Mononuclear cell (primary cell): ENCODE measurements around the gene ASL. TPM values are rescaled to one million over a fixed set of nuclear protein-coding genes. Genes with fewer than 3 reads are reported as not detected.
A peak's percentile ranks its signal among the peaks of the same experiment; 100 is the strongest.
"Not testable (repeated sequence)": the region's sequence is repeated elsewhere in the genome, so short reads cannot be mapped to it uniquely, and the experiment has no call there.

Source experiments
- H3K27me3 ChIP-seq: 2 replicates; pipeline ENCODE4 v1.6.0; 2011; ENCODE audit warnings: low read length, control low read depth; ENCODE audit not compliant: insufficient read depth
- H3K4me1 ChIP-seq: 2 replicates; pipeline ENCODE4 v1.5.1; 2011; ENCODE audit warnings: mild to moderate bottlenecking, low read length, control low read depth; ENCODE audit not compliant: insufficient read depth
- H3K4me3 ChIP-seq: 2 replicates; pipeline ENCODE4 v1.5.1; 2011; ENCODE audit warnings: mild to moderate bottlenecking, low read length, moderate library complexity
- H3K9me3 ChIP-seq: 2 replicates; pipeline ENCODE4 v1.5.1; 2011; ENCODE audit warnings: low read depth, mild to moderate bottlenecking, control low read depth, low read length
- total RNA-seq: library from RNA; depleted of rRNA; stranded (reverse); fragments of >200 nt; gene quantifications from one replicate; pipeline ENCODE4 v1.2.3, GENCODE V29; 2012

The ASL gene
- total RNA-seq, 1 donor = 9.8 TPM

DNA sequence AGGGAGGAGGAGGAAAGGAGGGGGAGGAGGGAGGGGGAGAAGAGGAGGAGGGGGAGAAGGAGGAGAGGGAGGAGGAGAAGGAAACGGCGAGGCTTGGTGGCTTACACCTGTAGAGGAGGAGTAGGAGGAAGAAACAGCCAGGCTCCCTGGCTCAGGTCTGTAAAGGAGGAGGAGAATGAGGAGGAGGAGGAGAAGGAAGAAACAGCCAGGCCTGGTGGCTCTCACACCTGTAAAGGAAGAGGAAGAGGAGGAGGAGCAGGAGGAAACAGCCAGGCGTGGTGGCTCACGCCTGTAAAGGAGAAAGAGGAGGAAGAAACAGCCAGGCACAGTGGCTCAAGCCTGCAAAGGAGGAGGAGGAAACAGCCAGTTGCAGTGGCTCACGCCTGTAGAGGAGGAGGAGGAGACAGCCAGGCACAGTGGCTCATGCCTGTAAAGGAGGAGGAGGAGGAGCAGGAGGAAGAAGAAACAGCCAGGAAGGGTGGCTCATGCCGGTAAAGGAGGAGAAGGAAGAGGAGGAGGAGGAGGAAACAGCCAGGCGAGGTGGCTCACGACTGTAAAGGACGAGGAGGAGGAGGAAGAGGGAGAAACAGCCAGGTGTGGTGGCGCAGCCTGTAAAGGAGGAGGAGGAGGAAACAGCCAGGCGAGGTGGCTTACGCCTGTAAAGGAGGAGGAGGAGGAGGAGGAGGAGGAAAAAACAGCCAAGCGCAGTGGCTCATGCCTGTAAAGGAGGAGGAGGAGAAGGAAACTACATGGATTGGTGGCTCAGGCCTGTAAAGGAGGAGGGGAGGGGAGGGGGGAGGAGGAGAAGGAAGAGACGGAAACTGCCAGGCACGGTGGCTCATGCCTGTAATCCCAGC, 24.2 kb downstream of the ASL start:
- Histone ChIP-seq H3K4me3 (peak overlapping the region; percentile 26), H3K27me3 (no peaks in the 10 kb centered on the region), H3K4me1 (peaks cover 15% of the 10 kb centered on the region)

DNA sequence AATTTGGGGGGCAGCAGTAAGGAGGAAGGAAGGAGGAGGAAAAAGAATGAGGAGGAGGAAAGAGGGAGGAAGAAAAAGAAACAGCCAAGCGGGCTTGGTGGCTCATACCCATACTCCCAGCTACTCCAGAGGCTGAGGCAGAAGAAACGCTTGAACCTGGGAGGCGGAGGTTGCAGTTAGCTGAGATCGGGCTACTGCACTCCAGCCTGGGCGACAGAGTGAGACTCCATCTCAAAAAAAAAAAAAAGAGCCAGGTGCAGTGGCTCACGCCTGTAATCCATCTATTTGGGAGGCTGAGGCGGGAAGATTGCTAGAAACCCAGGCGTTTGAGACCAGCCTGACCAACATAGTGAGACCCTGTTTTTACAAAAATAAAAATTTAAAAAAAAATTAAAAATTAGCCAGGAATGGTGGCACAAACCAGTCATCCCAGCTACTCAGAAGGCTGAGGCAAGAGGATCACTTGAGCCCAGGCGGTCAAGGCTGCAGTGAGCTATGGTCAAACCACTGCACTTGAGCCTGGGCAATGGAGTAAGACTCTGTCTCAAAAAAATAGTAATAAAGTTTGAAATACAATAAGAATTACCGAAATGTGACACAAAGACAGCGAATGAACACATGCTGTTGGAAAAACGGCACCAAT, 24.9 kb downstream of the ASL start:
- Histone ChIP-seq H3K9me3 (no peaks in the 10 kb centered on the region), H3K4me1 (peaks cover 15% of the 10 kb centered on the region), H3K27me3 (no peaks in the 10 kb centered on the region), H3K4me3 (peak overlapping the region; percentile 26)

More for the DNA sequence above, 24.2 kb downstream of the ASL start:
- no peaks in the 10 kb centered on the region for H3K9me3 ChIP-seq

DNA sequence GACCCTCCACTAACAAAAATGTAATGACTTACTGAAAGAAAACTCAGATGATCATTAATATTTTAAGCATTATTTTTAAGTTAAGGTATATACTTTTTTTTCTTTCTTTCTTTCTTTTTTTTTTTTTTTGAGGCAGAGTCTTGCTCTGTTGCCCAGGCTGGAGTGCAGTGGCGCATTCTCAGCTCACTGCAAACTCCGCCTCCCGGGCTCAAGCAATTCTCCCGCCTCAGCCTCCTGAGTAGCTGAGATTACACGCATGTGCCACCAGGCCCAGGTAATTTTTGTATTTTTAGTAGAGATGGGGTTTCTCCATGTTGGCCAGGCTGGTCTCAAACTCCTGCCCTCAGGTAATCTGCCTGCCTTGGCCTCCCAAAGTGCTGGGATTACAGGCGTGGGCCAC, 26.5 kb downstream of the ASL start:
- H3K27me3 ChIP-seq, H3K4me3 ChIP-seq, H3K9me3 ChIP-seq: not testable (repeated sequence)
- H3K4me1 ChIP-seq = peaks cover 15% of the 10 kb centered on the region

DNA sequence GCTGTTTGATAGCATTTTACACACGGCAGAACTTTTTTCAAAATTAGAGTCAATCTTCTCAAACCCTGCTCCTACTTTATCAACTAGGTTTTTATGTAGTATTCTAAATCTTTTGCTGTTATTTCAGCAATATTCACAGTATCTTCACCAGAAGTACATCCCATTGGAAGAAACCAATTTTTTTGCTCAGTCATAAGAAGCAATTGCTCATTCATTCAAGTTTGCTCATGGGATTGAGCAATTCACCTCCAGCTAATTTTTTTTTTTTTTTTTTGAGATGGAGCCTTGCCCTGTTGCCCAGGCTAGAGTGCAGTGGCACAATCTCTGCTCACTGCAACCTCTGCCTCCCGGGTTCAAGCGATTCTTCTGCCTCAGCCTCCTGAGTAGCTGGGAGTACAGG, 28.4 kb downstream of the ASL start:
- H3K9me3 ChIP-seq, H3K27me3 ChIP-seq, H3K4me3 ChIP-seq: not testable (repeated sequence)
- H3K4me1 ChIP-seq = peaks cover 15% of the 10 kb centered on the region

DNA sequence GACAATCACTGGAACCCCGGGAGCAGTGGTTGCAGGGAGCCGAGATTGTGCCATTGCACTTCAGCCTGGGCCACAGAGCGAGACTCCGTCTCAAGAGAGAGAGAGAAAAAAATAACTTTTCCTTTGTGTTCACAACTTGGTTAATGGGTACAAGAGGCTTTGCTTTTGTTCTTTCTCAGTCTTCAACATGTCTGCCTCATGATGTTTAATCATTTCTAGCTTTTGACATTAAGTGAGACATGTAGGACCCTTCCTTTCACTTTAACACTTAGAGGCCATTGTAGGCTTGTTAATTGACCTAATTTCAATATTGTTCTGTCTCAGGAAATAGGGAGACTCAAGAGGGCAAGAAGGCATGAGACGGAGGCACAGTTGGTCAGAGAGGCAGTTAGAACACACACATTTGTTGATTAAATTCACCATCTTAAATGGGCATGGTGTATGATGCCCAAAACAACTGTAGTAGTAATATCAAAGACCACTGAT, 29.7 kb downstream of the ASL start:
- peaks cover 6% of the 10 kb centered on the region for H3K4me1 ChIP-seq

DNA sequence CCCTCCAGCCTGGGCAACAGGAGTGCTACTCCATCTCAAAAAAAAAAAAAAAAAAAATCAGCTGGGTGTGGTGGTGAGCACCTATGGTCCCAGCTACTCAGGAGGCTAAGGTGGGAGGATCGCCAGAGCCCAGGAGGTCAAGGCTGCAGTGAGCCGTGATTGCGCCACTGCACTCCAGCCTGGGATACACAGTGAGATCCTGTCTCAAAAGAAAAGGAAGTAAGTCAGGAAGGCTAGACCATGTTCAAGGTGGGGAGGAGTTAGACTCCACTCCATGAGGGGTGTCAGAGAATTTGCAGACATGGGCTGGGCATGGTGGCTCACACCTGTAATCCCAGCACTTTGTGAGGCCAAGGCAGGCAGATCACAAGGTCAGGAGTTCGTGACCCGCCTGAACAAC, 32.8 kb downstream of the ASL start:
- H3K4me3 ChIP-seq, H3K9me3 ChIP-seq, H3K27me3 ChIP-seq, H3K4me1 ChIP-seq: not testable (repeated sequence)

More for the DNA sequence above, 29.7 kb downstream of the ASL start:
- no peaks in the 10 kb centered on the region for H3K9me3 ChIP-seq
- no peaks in the 10 kb centered on the region for H3K27me3 ChIP-seq
- no peak overlapping the region for H3K4me3 ChIP-seq

DNA sequence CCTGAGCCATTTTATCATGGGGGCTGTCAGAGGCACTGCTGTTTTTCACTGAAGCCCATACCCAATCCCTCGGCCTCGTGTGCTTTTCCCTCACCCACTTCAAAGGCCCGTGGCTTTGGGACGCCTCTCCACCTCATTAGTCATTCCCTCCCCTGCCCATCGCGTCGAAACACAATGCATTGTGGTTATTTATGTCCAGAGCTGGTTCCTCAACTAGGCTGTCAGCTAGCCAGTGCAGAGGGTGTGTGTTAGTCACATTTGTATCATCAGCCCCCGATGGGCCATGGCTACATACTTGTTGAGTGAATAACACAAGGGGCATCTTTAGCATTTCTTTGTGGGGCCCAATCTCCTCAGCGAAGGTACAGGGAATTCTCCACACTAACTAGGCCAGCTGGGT, 35.2 kb downstream of the ASL start:
- Histone ChIP-seq H3K4me1 (peaks cover 16% of the 10 kb centered on the region), H3K4me3 (no peak overlapping the region), H3K27me3 (no peaks in the 10 kb centered on the region), H3K9me3 (no peaks in the 10 kb centered on the region)

DNA sequence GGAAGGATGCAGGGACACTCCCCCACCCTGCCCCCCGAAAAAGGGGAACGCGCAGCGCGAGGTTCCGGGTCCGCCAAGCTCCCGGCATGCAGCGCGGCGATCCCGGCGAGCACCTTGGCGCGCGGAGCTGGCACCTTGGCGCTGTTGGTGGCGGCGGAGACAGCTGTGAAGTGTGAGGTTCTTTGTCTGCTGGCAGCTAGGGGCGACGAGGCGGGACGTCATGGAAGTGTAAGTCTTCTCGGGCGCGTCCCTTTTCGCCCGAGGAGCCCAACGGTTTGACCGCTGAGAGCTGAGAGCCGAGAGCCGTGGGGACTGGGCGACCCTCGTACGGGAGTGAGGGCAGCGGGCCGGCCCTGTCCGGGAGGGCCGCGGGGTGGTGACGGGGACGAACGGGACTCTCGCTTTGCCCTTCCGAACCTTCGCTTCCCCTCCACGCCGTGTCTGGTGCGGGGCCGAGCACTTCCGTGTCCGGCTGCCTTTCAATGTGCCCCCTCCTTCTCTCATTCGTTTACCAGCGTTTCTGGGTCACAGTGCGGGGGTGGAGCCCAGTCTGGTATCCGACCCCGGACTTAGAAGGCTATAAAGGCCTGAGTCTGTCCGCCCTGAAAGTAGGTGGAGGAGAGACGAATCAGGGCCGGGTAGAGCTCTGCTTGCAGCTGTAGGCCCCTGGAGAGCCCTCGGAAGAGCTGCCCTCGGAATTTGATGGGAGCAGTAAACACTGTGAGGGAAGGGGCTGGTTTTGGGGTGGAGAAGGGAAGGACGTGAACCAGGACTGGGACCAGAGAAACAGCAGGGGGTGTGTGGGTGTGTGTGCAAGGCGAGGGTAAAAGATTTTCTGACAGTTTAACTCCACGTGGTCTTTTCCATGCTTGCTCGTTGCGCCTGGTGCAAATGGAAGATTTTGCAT, 39.4 kb downstream of the ASL start, which contains the start of gene CRCP:
CRCP (plus strand) TSS at position 105 of the 907 bp plus-strand sequence; CDS start at position 221, 116 bp downstream.
- H3K9me3 ChIP-seq = no peaks in the 10 kb centered on the region
- peak within 1 kb of the TSS; percentile 87 for H3K4me3 ChIP-seq
- peaks cover 37% of the 10 kb centered on the region for H3K4me1 ChIP-seq
- no peaks in the 10 kb centered on the region for H3K27me3 ChIP-seq

DNA sequence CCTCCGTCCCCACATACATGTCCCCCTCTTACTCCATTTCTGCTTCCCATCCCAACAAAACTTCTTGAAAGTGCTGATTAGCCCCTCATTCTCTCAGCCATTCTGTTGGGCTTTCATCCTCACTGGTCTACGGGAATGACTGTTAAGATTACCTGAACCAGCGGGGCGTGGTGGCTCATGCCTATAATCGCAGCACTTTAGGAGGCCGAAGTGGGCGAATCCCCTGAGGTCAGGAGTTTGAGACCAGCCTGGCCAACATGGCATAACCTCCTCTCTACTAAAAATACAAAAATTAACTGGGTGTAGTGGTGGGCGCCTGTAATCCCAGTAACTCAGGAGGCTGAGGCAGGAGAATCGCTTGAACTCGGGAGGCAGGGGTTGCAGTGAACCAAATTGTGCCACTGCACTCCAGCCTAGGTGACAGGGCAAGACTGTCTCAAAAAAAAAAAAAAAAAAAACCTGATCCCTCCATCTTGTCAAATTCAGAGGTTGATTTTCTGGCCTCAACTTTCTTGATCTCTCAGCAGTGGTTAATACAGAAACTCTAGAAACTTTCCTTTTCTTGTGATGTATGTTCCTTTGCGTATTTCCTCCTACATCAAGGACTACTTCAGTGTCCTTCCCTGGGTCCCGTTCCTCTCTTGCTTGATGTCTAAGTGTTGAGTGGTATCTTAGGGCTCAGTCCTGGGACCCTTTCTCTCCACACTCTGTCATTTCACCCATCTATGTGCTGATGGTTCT, 41.2 kb downstream of the ASL start:
- not testable (repeated sequence) for H3K4me3 ChIP-seq, H3K9me3 ChIP-seq, H3K27me3 ChIP-seq
- peaks cover 37% of the 10 kb centered on the region for H3K4me1 ChIP-seq

DNA sequence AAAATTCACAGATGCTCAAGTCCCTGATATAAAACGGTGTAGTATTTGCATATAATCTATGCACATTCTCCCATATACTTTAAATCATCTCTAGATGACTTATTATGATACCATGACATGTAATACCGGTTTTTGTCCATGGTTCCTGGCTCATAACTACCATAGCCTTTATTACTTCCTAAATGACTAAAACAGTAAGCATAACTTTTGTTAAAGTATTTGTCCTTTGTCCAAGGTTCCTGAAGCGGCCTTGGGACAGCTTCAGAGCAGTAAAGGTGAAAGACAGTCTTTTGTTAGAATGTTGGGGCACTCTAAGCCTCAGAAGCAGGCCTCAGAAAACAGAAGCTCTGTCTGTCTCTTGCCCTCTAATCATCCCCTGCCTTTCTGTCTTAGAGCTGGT, 43.0 kb downstream of the ASL start:
- Histone ChIP-seq H3K4me1 (peaks cover 37% of the 10 kb centered on the region), H3K27me3 (no peaks in the 10 kb centered on the region)

DNA sequence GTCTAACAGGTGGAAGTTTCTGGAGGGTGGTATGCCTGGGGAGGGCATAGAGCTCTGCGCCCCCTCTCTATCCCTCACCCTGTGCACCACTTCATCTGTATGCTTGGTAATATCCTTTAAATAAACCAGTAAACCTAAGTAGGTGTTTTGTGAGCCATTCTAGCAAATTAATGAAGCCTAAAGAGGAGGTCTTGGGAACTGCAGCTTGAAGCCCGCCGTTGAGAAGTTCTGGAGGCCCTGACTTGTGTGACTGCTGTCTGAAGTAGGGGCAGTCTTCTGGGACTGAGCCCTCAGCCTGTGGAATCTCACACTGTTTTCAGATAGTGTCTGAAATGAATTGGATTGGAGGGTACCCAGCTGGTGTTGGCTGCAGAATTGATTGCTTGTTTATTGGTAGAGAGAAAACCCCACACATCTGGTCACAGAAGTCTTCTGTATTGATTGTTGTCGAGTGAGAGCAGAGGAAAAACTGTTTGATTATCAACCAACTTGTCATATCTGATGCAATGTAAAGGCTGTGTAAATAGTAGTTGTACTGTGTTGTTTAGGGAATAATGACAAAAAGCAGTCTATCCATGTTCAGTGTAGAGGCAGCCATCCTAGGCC, 43.7 kb downstream of the ASL start:
- Histone ChIP-seq H3K9me3 (no peaks in the 10 kb centered on the region), H3K27me3 (no peaks in the 10 kb centered on the region), H3K4me1 (peaks cover 29% of the 10 kb centered on the region), H3K4me3 (no peak overlapping the region)

More for the DNA sequence above, 43.0 kb downstream of the ASL start:
- Histone ChIP-seq H3K9me3 (no peaks in the 10 kb centered on the region), H3K4me3 (no peak overlapping the region)

DNA sequence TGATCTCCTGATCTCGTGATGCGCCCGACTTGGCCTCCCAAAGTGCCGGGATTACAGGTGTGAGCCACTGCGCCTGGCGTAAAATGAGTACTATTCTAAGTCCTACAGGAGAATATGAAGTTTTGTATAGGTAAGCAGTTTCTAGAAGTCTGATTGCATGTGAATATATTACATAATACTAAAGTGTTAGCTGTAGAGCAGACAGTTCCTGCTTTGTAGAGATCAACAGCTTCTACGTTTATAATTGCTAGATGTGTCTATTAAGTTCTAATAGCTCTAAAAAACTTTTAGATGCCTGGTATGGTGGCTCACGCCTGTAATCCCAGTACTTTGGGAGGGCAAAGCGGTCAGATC, 47.5 kb downstream of the ASL start:
- H3K4me1 ChIP-seq = peaks cover 14% of the 10 kb centered on the region
- no peaks in the 10 kb centered on the region for H3K27me3 ChIP-seq
- no peaks in the 10 kb centered on the region for H3K9me3 ChIP-seq
- no peak overlapping the region for H3K4me3 ChIP-seq

DNA sequence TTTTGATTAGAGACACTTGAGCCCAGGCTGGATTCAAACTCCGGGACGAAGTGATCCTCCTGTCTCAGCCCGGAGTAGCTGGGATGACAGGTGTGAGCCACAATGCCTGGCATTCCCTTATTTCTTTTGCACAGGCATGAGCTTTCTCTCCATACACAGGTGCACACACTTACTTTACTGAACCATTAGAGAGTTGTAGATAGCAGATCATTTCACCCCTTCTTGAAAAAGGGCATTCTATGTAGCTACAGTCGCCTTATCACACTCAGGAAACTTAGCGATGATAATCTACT, 48.9 kb downstream of the ASL start:
- H3K27me3 ChIP-seq, H3K4me3 ChIP-seq, H3K9me3 ChIP-seq: not testable (repeated sequence)
- peaks cover 14% of the 10 kb centered on the region for H3K4me1 ChIP-seq

DNA sequence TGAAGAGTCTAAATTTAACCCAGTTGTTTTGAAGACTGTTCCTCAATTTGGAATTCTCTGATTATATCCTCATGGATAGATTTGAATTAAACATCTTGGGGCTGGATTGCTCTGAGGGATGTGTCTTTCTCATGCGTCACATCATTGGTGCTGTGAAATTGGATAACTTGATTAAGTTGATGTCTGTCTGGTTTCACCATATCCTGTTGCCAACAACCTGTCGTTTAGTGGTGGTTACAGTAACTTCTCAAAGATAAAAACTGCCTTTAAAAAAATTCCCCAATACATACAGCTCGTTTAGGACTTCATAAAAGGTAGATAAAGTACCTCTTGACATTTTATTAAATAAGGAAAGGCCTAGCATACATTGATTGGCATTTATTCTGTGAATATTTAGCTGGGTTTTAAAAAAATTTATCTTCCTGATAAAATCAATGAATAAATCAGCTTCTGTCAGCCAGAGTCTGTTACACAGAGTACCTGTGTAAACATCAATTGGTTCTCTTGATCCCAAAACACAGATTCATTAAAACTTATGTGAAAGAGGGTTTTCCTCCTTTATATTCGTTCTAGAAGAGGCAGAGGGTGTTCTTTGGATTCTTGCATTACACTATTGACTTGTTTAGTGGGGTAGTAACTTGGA, 49.6 kb downstream of the ASL start:
- H3K4me1 ChIP-seq = peaks cover 14% of the 10 kb centered on the region
- H3K4me3 ChIP-seq = no peak overlapping the region
- no peaks in the 10 kb centered on the region for H3K27me3 ChIP-seq
- no peaks in the 10 kb centered on the region for H3K9me3 ChIP-seq
